ENCODE measurements around the gene MMP10. TPM values are rescaled to one million over a fixed set of nuclear protein-coding genes. Genes with fewer than 3 reads are reported as not detected.

Gene MMP10
- total RNA-seq (2021; fragmentation: NEBNext Ultra II Directional; extraction: Animal tissue kit (Norgen Biotek cat#: 25700)) (0.17 TPM in 1 of 2 replicates, not detected in the other), polyA plus RNA-seq (2011; rRNA removed) (0.03 TPM in 1 of 2 replicates, not detected in the other), polyA minus RNA-seq (2011; rRNA and poly(A)+ RNA removed) (not detected in 2 replicates)
- not detected for polyA plus RNA-seq (2011; cell fraction: cytosol; rRNA removed)
- not detected for polyA plus RNA-seq (2011; cell fraction: nucleus; rRNA removed)
- polyA plus RNA-seq (2012, experiment 1 of 2), result not detected in 4 replicates
- not detected for polyA plus RNA-seq (2012, experiment 2 of 2)
- polyA plus RNA-seq (2013, experiment 1 of 2), result 0.28 TPM
- polyA plus RNA-seq (2013, experiment 2 of 2), result 0.24 TPM
- not detected for polyA minus RNA-seq (2011; cell fraction: cytosol; rRNA and poly(A)+ RNA removed)
- polyA minus RNA-seq (2011; cell fraction: nucleus; rRNA and poly(A)+ RNA removed), result not detected
- long read RNA-seq, experiment 1, result 0 reads
- long read RNA-seq, experiment 2, partial matches to known transcripts, result 0 of 1 reads
- long read RNA-seq, experiment 2, other reads (novel, unspliced or antisense), result 0 of 1 reads

DNA sequence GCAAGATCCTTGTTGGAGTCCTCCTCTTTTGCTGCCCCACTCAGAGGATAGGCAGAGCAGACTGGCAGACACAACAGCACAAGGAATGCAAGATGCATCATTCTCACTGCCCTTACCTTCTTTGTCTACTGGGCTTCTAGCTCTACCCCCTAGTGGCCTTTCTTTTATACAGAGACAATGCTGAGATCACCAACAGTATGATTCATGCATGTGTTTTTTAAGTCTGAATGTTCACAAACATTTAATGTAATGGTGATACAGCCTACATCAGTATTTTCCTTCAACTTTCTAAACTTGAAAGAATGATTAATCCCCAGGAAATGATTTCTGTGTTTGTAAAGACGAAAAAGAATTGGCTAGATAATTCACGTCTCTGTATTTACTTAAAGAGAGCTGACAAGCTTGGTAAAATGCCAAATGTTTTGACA is at the start of gene MMP10:
MMP10 (minus strand) TSS at position 138 of the 428 bp plus-strand sequence; CDS start at position 101, 37 bp downstream.
- no peaks in the 10 kb centered on the region for H4K20me1 ChIP-seq (replicated peaks in 1 of 2; ENCODE audit: control insufficient read depth in 1 of 2, insufficient read depth in 2 of 2, low read length in 2 of 2)
- H3K4ac ChIP-seq (replicated peaks; ENCODE audit: insufficient read length, low read depth, low read length), result no peak within 1 kb of the TSS
- H3K9me3 ChIP-seq (ENCODE audit: insufficient read depth in 2 of 2, low read depth in 1 of 2, low read length in 1 of 2), result no peaks in the 10 kb centered on the region
- FAIRE-seq (peak; percentile 96), DNase-seq (ENCODE audit: low read depth in 1 of 2, low spot score in 2 of 2) (peak in 1 of 2 experiments; percentile 27)
- H3K27ac ChIP-seq (ENCODE audit: low read depth, low read length), result no peak within 1 kb of the TSS
- H3K79me2 ChIP-seq (ENCODE audit: control insufficient read depth in 1 of 2, insufficient read depth in 2 of 2, low read length in 2 of 2), result no peaks in the 10 kb centered on the region
- no peak within 1 kb of the TSS for H3K56ac ChIP-seq (replicated peaks; ENCODE audit: insufficient read length, low read depth, low read length)
- no peak within 1 kb of the TSS for H2BK20ac ChIP-seq (ENCODE audit: low read length)
- no peaks in the 10 kb centered on the region for H3K79me1 ChIP-seq (ENCODE audit: low read depth, low read length)
- no peak within 1 kb of the TSS for H2AK5ac ChIP-seq (ENCODE audit: low read depth, low read length)
- no peak within 1 kb of the TSS for H3K23ac ChIP-seq (ENCODE audit: insufficient read length)
- H3K9ac ChIP-seq (replicated peaks in 1 of 4; ENCODE audit: extremely low read depth in 1 of 4, low read depth in 3 of 4, low read length in 3 of 4), result no peak within 1 kb of the TSS
- no peaks in the 10 kb centered on the region for H3K23me2 ChIP-seq (ENCODE audit: low read depth, low read length)
- H2BK5ac ChIP-seq (ENCODE audit: low read depth, low read length), result no peak within 1 kb of the TSS
- no peak within 1 kb of the TSS for H4K91ac ChIP-seq (replicated peaks; ENCODE audit: insufficient read length, low read length)
- H3K18ac ChIP-seq (ENCODE audit: extremely low read depth, low read length), result no peak within 1 kb of the TSS; the same call in 1 of the 2 replicates
- H3K4me3 ChIP-seq (ENCODE audit: extremely low read depth in 1 of 4, insufficient read depth in 2 of 4, low read depth in 3 of 4, low read length in 4 of 4), result no peak within 1 kb of the TSS
- no peak within 1 kb of the TSS for H4K8ac ChIP-seq (ENCODE audit: extremely low read depth, insufficient read depth, low read length)
- H4K5ac ChIP-seq (ENCODE audit: insufficient read length, low read depth, low read length), result no peak within 1 kb of the TSS
- H2BK15ac ChIP-seq (ENCODE audit: low read length), result no peak within 1 kb of the TSS
- no peaks in the 10 kb centered on the region for H3K36me3 ChIP-seq (ENCODE audit: control insufficient read depth in 2 of 4, insufficient read depth in 4 of 4, low read length in 3 of 4)
- H3K4me1 ChIP-seq (replicated peaks in 1 of 4; ENCODE audit: control insufficient read depth in 3 of 4, insufficient read depth in 4 of 4, low read length in 3 of 4), result peaks cover 0 to 3% (median under 1%) of the 10 kb centered on the region in 4 experiments; a peak in 2 of 7 replicates
- no peak within 1 kb of the TSS for H3K14ac ChIP-seq (ENCODE audit: insufficient read length)
- H2BK120ac ChIP-seq (replicated peaks; ENCODE audit: low read depth, low read length), result no peak within 1 kb of the TSS
- no peak within 1 kb of the TSS for H2AFZ ChIP-seq (ENCODE audit: low read length)
- 0 out of 4 replicates have a peak within 1 kb of the TSS, but pooled peaks have one; percentile 14 to 24 for H3K4me2 ChIP-seq (ENCODE audit: insufficient read depth in 1 of 2, low read depth in 2 of 2, low read length in 2 of 2)
- CTCF ChIA-PET (ENCODE audit: partially characterized antibody), result interaction anchor here (0.6 to 7.0 kb wide), 18 partner anchors 8 to 714 kb away, joined by 3 to 57 read pairs (median 4); partner anchors contain the start of gene MMP1
- 53% methylated on average over 2 of the region's 2 CpGs; no CpG with 5 or more reads in 1 of the 2 experiments for WGBS, 2 experiments (ENCODE audit: extremely low coverage in 1 of 2, insufficient coverage in 1 of 2, insufficient read length in 1 of 2, insufficient replicate concordance in 2 of 2, low coverage in 1 of 2, low lambda C conversion rate in 2 of 2, missing lambda C conversion rate in 1 of 2)
- POLR2A ChIA-PET (ENCODE audit: partially characterized antibody), result interaction anchor here (1.0 to 1.3 kb wide), 3 partner anchors 33 to 134 kb away, joined by 3 read pairs; no protein-coding TSS in a partner anchor
- H2BK12ac ChIP-seq (ENCODE audit: low read depth, low read length), result no peak within 1 kb of the TSS
- H3K27me3 ChIP-seq (replicated peaks in 1 of 4; ENCODE audit: control insufficient read depth in 3 of 4, extremely low read depth in 1 of 4, insufficient read depth in 3 of 4, low read length in 3 of 4), result no peaks in the 10 kb centered on the region
- TF ChIP-seq NRF1 (IDR thresholded peaks at IDR 0.05; ENCODE audit: low read depth, low read length) (no peak), ASH2L (IDR thresholded peaks at IDR 0.05; ENCODE audit: low read length) (no peak), SIX5 (IDR thresholded peaks at IDR 0.05; ENCODE audit: low read depth, low read length) (no peak), CHD1 (IDR thresholded peaks at IDR 0.05; ENCODE audit: low read depth, low read length) (no peak), JUN (IDR thresholded peaks at IDR 0.05; ENCODE audit: low read depth, low read length) (0 out of 2 replicates have a peak, but pooled peaks have one; percentile 53), HDAC6 (IDR thresholded peaks at IDR 0.05; ENCODE audit: low read depth, low read length) (no peak), JUND (IDR thresholded peaks at IDR 0.05; ENCODE audit: low read length) (peak; percentile 50; the same call in 1 of the 2 replicates), TEAD4 (IDR thresholded peaks at IDR 0.05; ENCODE audit: low read depth, low read length) (peak; percentile 81)
- TF ChIP-seq, protein P1, sequence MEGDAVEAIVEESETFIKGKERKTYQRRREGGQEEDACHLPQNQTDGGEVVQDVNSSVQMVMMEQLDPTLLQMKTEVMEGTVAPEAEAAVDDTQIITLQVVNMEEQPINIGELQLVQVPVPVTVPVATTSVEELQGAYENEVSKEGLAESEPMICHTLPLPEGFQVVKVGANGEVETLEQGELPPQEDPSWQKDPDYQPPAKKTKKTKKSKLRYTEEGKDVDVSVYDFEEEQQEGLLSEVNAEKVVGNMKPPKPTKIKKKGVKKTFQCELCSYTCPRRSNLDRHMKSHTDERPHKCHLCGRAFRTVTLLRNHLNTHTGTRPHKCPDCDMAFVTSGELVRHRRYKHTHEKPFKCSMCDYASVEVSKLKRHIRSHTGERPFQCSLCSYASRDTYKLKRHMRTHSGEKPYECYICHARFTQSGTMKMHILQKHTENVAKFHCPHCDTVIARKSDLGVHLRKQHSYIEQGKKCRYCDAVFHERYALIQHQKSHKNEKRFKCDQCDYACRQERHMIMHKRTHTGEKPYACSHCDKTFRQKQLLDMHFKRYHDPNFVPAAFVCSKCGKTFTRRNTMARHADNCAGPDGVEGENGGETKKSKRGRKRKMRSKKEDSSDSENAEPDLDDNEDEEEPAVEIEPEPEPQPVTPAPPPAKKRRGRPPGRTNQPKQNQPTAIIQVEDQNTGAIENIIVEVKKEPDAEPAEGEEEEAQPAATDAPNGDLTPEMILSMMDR (IDR thresholded peaks at IDR 0.05; ENCODE audit: control extremely low read depth in 1 of 3, insufficient read depth in 1 of 3, low read depth in 1 of 3, low read length in 3 of 3), result peak in 2 of 3 experiments; percentile 11 to 62; a peak in 2 of 4 replicates
